SU-DHL-6 (cell line): ENCODE results near the gene SGPL1.

Experiments
- H2AFZ ChIP-seq: fragments of 200-600 bp; sonication (generic); 2 replicates; pipeline ENCODE4 v1.6.1; 2014; ENCODE audit warnings: low read depth, mild to moderate bottlenecking, moderate library complexity, mixed read lengths, antibody characterized with exemption, low read length; ENCODE audit not compliant: severe bottlenecking
- H3F3A ChIP-seq: fragments of 200-600 bp; shearing (Covaris generic); 2 replicates; pipeline ENCODE4 v1.6.0; 2016; ENCODE audit warnings: antibody characterized with exemption, mild to moderate bottlenecking; ENCODE audit not compliant: insufficient read depth
- H3K27ac ChIP-seq: fragments of 200-600 bp; sonication (generic); 2 replicates; pipeline ENCODE4 v1.5.1; 2016; ENCODE audit warnings: low read depth, mild to moderate bottlenecking, low read length, moderate library complexity, mixed read lengths
- H3K27me3 ChIP-seq: fragments of 200-600 bp; sonication (generic), shearing (Covaris generic); 2 replicates; pipeline ENCODE4 v1.6.0; 2014; ENCODE audit warnings: mild to moderate bottlenecking, low read length
- H3K36me3 ChIP-seq: fragments of 200-600 bp; sonication (generic); 2 replicates; pipeline ENCODE4 v1.6.1; 2014; ENCODE audit warnings: mild to moderate bottlenecking, low read length, mixed read lengths
- H3K4me2 ChIP-seq: fragments of 300-600, 200-600 bp; shearing (Covaris generic), sonication (generic); 2 replicates; pipeline ENCODE4 v1.6.0; 2014; ENCODE audit warnings: low read length, low read depth, mild to moderate bottlenecking; ENCODE audit not compliant: poor library complexity, severe bottlenecking
- H3K4me3 ChIP-seq: fragments of 200-600 bp; sonication (generic); 2 replicates; pipeline ENCODE4 v1.5.1; 2014; ENCODE audit warnings: antibody characterized with exemption, low read length, mild to moderate bottlenecking, mixed read lengths; ENCODE audit not compliant: insufficient read depth, poor library complexity, severe bottlenecking
- H3K79me2 ChIP-seq: fragments of 200-600 bp; sonication (generic); 2 replicates; pipeline ENCODE4 v1.6.1; 2014; ENCODE audit warnings: mild to moderate bottlenecking, low read length, moderate library complexity; ENCODE audit not compliant: insufficient read depth
- H3K9ac ChIP-seq: fragments of 200-600 bp; sonication (generic); 2 replicates; pipeline ENCODE4 v1.7.0; 2014; ENCODE audit warnings: mild to moderate bottlenecking, low read length
- H3K9me2 ChIP-seq: fragments of 200-600 bp; sonication (generic); replicated peaks from 2 replicates; pipeline ENCODE4 v1.6.1; 2014; ENCODE audit warnings: low read length; ENCODE audit not compliant: insufficient read depth
- H3K9me3 ChIP-seq: fragments of 200-600 bp; sonication (generic); 2 replicates; pipeline ENCODE4 v1.6.1; 2014; ENCODE audit warnings: low read length, mixed read lengths; ENCODE audit not compliant: insufficient read depth
- H4K20me1 ChIP-seq: fragments of 200-600 bp; sonication (generic); 2 replicates; pipeline ENCODE4 v1.6.1; 2014; ENCODE audit warnings: low read depth, mild to moderate bottlenecking, antibody characterized with exemption, low read length, moderate library complexity, mixed read lengths
- EZH2phosphoT487 ChIP-seq: fragments of 200-600 bp; sonication (generic), shearing (Covaris generic); conservative IDR thresholded peaks from 2 replicates; pipeline ENCODE4 v1.6.1; 2018; ENCODE audit warnings: mild to moderate bottlenecking, antibody characterized with exemption, low read length, moderate library complexity, mixed read lengths
- TF ChIP-seq, protein P1 (sequence below): fragments of 200-600 bp; sonication (generic); IDR thresholded peaks from one replicate; pipeline ENCODE4 v1.5.1; 2017; ENCODE audit warnings: antibody characterized with exemption, mild to moderate bottlenecking, low read length, moderate library complexity; ENCODE audit not compliant: insufficient read depth, poor library complexity, severe bottlenecking

The SGPL1 gene

DNA sequence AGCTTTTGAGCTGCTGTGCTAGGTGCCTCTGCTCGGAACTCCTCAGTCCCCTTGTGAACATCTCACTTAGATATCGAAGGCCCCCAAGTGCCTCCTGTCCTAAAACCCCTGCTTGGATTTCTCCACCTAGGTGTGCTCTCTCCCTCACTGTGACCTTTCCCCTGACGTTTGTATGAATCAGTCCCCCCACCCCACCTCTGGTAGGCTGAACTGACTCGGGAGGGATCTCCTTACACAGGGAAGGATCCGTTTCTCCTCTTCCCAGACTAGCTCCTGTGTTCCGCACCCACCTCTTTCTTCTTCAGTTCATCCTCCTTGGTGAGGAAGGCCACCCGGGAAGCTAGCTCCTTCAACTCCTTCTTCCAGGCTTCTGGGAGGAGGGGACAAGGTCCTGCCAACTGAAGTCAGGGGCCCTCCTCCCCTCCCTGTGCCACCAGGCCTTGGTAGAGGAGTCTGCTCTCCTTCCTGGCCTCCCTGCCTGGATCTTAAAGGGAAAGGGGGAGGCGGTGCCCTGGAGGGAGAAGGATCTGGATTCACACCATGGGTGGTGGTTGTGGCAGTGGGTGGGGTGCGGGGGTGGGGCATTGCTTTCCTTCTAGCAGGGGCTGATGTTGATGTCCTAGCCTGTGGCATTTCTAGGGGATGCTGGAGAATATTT lies 37.4 kb upstream of the SGPL1 start:
- Histone ChIP-seq H3K9me3 (no peaks in the 10 kb centered on the region), H3F3A (no peaks in the 10 kb centered on the region), H3K27ac (no peak overlapping the region), H3K9ac (no peak overlapping the region), H3K27me3 (no peaks in the 10 kb centered on the region), H2AFZ (no peak overlapping the region), H3K4me2 (no peak overlapping the region), H3K9me2 (no peaks in the 10 kb centered on the region), H3K36me3 (no peaks in the 10 kb centered on the region), H3K79me2 (no peaks in the 10 kb centered on the region), H3K4me3 (no peak overlapping the region), H4K20me1 (no peaks in the 10 kb centered on the region)
- TF ChIP-seq EZH2phosphoT487, result no peak
- TF ChIP-seq, protein P1, sequence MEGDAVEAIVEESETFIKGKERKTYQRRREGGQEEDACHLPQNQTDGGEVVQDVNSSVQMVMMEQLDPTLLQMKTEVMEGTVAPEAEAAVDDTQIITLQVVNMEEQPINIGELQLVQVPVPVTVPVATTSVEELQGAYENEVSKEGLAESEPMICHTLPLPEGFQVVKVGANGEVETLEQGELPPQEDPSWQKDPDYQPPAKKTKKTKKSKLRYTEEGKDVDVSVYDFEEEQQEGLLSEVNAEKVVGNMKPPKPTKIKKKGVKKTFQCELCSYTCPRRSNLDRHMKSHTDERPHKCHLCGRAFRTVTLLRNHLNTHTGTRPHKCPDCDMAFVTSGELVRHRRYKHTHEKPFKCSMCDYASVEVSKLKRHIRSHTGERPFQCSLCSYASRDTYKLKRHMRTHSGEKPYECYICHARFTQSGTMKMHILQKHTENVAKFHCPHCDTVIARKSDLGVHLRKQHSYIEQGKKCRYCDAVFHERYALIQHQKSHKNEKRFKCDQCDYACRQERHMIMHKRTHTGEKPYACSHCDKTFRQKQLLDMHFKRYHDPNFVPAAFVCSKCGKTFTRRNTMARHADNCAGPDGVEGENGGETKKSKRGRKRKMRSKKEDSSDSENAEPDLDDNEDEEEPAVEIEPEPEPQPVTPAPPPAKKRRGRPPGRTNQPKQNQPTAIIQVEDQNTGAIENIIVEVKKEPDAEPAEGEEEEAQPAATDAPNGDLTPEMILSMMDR, result no peak

GRCh38 chr10:70779088-70779487 lies 36.7 kb upstream of the SGPL1 start:
- H3K9me3 ChIP-seq, result no peaks in the 10 kb centered on the region
- no peak overlapping the region for H3K27ac ChIP-seq
- no peaks in the 10 kb centered on the region for H3K27me3 ChIP-seq
- no peak overlapping the region for H3K4me3 ChIP-seq
- H3K9ac ChIP-seq, result no peak overlapping the region
- H4K20me1 ChIP-seq, result no peaks in the 10 kb centered on the region
- no peaks in the 10 kb centered on the region for H3K36me3 ChIP-seq
- H3F3A ChIP-seq, result no peaks in the 10 kb centered on the region
- H3K4me2 ChIP-seq, result no peak overlapping the region
- no peaks in the 10 kb centered on the region for H3K9me2 ChIP-seq
- TF ChIP-seq, protein P1, result no peak
- TF ChIP-seq EZH2phosphoT487, result no peak
- H2AFZ ChIP-seq, result no peak overlapping the region
- no peaks in the 10 kb centered on the region for H3K79me2 ChIP-seq

- no peak overlapping the region for H3K27ac ChIP-seq
- H3K36me3 ChIP-seq, result no peaks in the 10 kb centered on the region
- no peaks in the 10 kb centered on the region for H3K27me3 ChIP-seq
Observed at GRCh38 chr10:70779511-70780369, 36.0 kb upstream of the SGPL1 start.

More at GRCh38 chr10:70779511-70780369, 36.0 kb upstream of the SGPL1 start:
- TF ChIP-seq EZH2phosphoT487, result no peak
- TF ChIP-seq, protein P1, result no peak
- H3K9me2 ChIP-seq, result no peaks in the 10 kb centered on the region
- H3K9ac ChIP-seq, result no peak overlapping the region
- no peaks in the 10 kb centered on the region for H3K9me3 ChIP-seq
- no peaks in the 10 kb centered on the region for H3K79me2 ChIP-seq
- no peak overlapping the region for H2AFZ ChIP-seq
- no peak overlapping the region for H3K4me3 ChIP-seq
- H3F3A ChIP-seq, result no peaks in the 10 kb centered on the region
- no peak overlapping the region for H3K4me2 ChIP-seq
- H4K20me1 ChIP-seq, result no peaks in the 10 kb centered on the region
